H9 (cell line): Measurements from ENCODE around the gene VDR. TPM values are rescaled to one million over a fixed set of nuclear protein-coding genes. Genes with fewer than 3 reads are reported as not detected.

ENCODE experiments used
- DNase-seq: peaks from one replicate; pipeline ENCODE4 v3.0.0-alpha.2; 2017
- H2AFZ ChIP-seq: one replicate; pipeline ENCODE4 v1.6.1; 2013; ENCODE audit warnings: mild to moderate bottlenecking, low read length, control low read depth, moderate library complexity
- H2AK5ac ChIP-seq: 2 replicates; pipeline ENCODE4 v1.6.1; 2013; ENCODE audit warnings: low read length, control low read depth, mixed read lengths; ENCODE audit not compliant: insufficient read length
- H2BK120ac ChIP-seq: one replicate; pipeline ENCODE4 v1.6.1; 2013; ENCODE audit warnings: low read depth, mild to moderate bottlenecking, low read length, control low read depth, inconsistent platforms; ENCODE audit not compliant: poor library complexity, severe bottlenecking
- H2BK12ac ChIP-seq: 2 replicates; pipeline ENCODE4 v1.6.1; 2013; ENCODE audit warnings: low read length, control low read depth, mixed read lengths, low read depth; ENCODE audit not compliant: insufficient read length
- H2BK15ac ChIP-seq: 2 replicates; pipeline ENCODE4 v1.6.1; 2013; ENCODE audit warnings: low read depth, low read length, control low read depth
- H2BK20ac ChIP-seq: one replicate; pipeline ENCODE4 v1.6.1; 2013; ENCODE audit warnings: low read depth, mild to moderate bottlenecking, low read length, control low read depth, inconsistent platforms; ENCODE audit not compliant: poor library complexity, severe bottlenecking
- H2BK5ac ChIP-seq: 2 replicates; pipeline ENCODE4 v1.6.1; 2013; ENCODE audit warnings: low read length, control low read depth, mixed read lengths; ENCODE audit not compliant: insufficient read length
- H3K14ac ChIP-seq: 2 replicates; pipeline ENCODE4 v1.6.1; 2013; ENCODE audit warnings: low read length, control low read depth; ENCODE audit not compliant: insufficient read depth
- H3K18ac ChIP-seq: 2 replicates; pipeline ENCODE4 v1.6.1; 2013; ENCODE audit warnings: low read depth, mild to moderate bottlenecking, mixed read lengths, low read length, control low read depth; ENCODE audit not compliant: insufficient read length
- H3K23ac ChIP-seq: 2 replicates; pipeline ENCODE4 v1.6.1; 2013; ENCODE audit warnings: low read length, control low read depth, mixed read lengths, low read depth; ENCODE audit not compliant: insufficient read length
- H3K23me2 ChIP-seq: 2 replicates; pipeline ENCODE4 v1.6.1; 2013; ENCODE audit warnings: low read depth, mild to moderate bottlenecking, mixed read lengths, low read length, control low read depth; ENCODE audit not compliant: insufficient read length, poor library complexity, severe bottlenecking
- H3K27ac ChIP-seq: 2 replicates; pipeline ENCODE4 v1.5.1; 2013; ENCODE audit warnings: low read length, control low read depth, mixed read lengths, low read depth; ENCODE audit not compliant: insufficient read length
- H3K27me3 ChIP-seq: 2 replicates; pipeline ENCODE4 v1.6.1; 2013; ENCODE audit warnings: low read length, control low read depth, inconsistent platforms; ENCODE audit not compliant: insufficient read depth
- H3K4ac ChIP-seq: 2 replicates; pipeline ENCODE4 v1.6.1; 2013; ENCODE audit warnings: low read depth, mild to moderate bottlenecking, control low read depth, inconsistent platforms, low read length, moderate library complexity
- H3K4me1 ChIP-seq: 2 replicates; pipeline ENCODE4 v1.6.1; 2013; ENCODE audit warnings: low read length, control low read depth, inconsistent platforms; ENCODE audit not compliant: insufficient read depth
- H3K4me2 ChIP-seq: 2 replicates; pipeline ENCODE4 v1.6.1; 2013; ENCODE audit warnings: low read length, control low read depth, mixed read lengths; ENCODE audit not compliant: insufficient read length, insufficient read depth
- H3K56ac ChIP-seq: 2 replicates; pipeline ENCODE4 v1.6.1; 2013; ENCODE audit warnings: low read depth, mild to moderate bottlenecking, mixed read lengths, low read length, control low read depth; ENCODE audit not compliant: insufficient read length
- H3K79me1 ChIP-seq: 2 replicates; pipeline ENCODE4 v1.6.1; 2013; ENCODE audit warnings: low read depth, mild to moderate bottlenecking, moderate library complexity, low read length, control low read depth, inconsistent platforms; ENCODE audit not compliant: insufficient read depth, poor library complexity, severe bottlenecking
- H3K79me2 ChIP-seq: 2 replicates; pipeline ENCODE4 v1.6.1; 2013; ENCODE audit warnings: low read length, control low read depth, inconsistent platforms; ENCODE audit not compliant: insufficient read depth
- H3K9ac ChIP-seq: 2 replicates; pipeline ENCODE4 v1.6.1; 2013; ENCODE audit warnings: low read length, control low read depth, mixed read lengths; ENCODE audit not compliant: insufficient read length; ENCODE audit errors: extremely low read depth
- H3K9me3 ChIP-seq: one replicate; pipeline ENCODE4 v1.6.1; 2013; ENCODE audit warnings: low read depth, low read length, inconsistent platforms; ENCODE audit not compliant: control insufficient read depth
- H3T11ph ChIP-seq: one replicate; pipeline ENCODE4 v1.6.1; 2013; ENCODE audit warnings: mild to moderate bottlenecking, low read length, control low read depth, inconsistent platforms
- H4K20me1 ChIP-seq: one replicate; pipeline ENCODE4 v1.6.1; 2013; ENCODE audit not compliant: control insufficient read depth, insufficient read length, insufficient read depth
- H4K5ac ChIP-seq: 2 replicates; pipeline ENCODE4 v1.6.1; 2013; ENCODE audit warnings: low read depth, mild to moderate bottlenecking, mixed read lengths, low read length, control low read depth; ENCODE audit not compliant: insufficient read length
- H4K8ac ChIP-seq: replicated peaks from 2 replicates; pipeline ENCODE4 v1.6.1; 2013; ENCODE audit warnings: low read length, control low read depth, mixed read lengths, low read depth; ENCODE audit not compliant: insufficient read length
- H4K91ac ChIP-seq: 2 replicates; pipeline ENCODE4 v1.6.1; 2013; ENCODE audit warnings: low read depth, mild to moderate bottlenecking, moderate library complexity, mixed read lengths, low read length, control low read depth; ENCODE audit not compliant: insufficient read length
- H3K27ac Mint-ChIP-seq, 3 experiments: 2 replicates in 2 of 3; 3 replicates in 1 of 3; pipeline ENCODE4 v1.8.0; 2020 to 2021; ENCODE audit warnings: mixed read lengths in 3 of 3, mild to moderate bottlenecking in 1 of 3, moderate library complexity in 1 of 3
- H3K27me3 Mint-ChIP-seq: 2 replicates; pipeline ENCODE4 v1.8.0; 2021; ENCODE audit warnings: low read depth, mild to moderate bottlenecking, moderate library complexity, mixed read lengths
- H3K36me3 Mint-ChIP-seq, 3 experiments: 2 replicates in 2 of 3; 3 replicates in 1 of 3; pipeline ENCODE4 v1.8.0; 2020 to 2021; ENCODE audit warnings: low read depth in 3 of 3, mixed read lengths in 3 of 3; ENCODE audit not compliant: insufficient read depth in 1 of 3
- H3K4me1 Mint-ChIP-seq, 2 experiments: 2 replicates each; pipeline ENCODE4 v1.8.0; 2020; ENCODE audit warnings: mixed read lengths in 2 of 2
- H3K4me3 Mint-ChIP-seq, 2 experiments: 2 replicates in 1 of 2; 3 replicates in 1 of 2; pipeline ENCODE4 v1.8.0; 2020 to 2021; ENCODE audit warnings: mild to moderate bottlenecking in 2 of 2, mixed read lengths in 2 of 2, moderate library complexity in 1 of 2
- H3K9me3 Mint-ChIP-seq, 2 experiments: 2 replicates in 1 of 2; 3 replicates in 1 of 2; pipeline ENCODE4 v1.8.0; 2020; ENCODE audit warnings: mild to moderate bottlenecking in 2 of 2, mixed read lengths in 2 of 2, moderate library complexity in 1 of 2
- WGBS: extraction: QIAGEN DNeasy Blood & Tissue Kit; methylation state at CpG from one replicate; pipeline ENCODE4 v1.1.7; 2013; ENCODE audit warnings: missing lambda C conversion rate, low lambda C conversion rate, mixed read lengths; ENCODE audit not compliant: insufficient read length; ENCODE audit errors: extremely low coverage; 5-methylcytosine and 5-hydroxymethylcytosine counted together
- total RNA-seq: library from RNA; stranded (reverse); gene quantifications from 2 replicates; pipeline ENCODE4 v1.2.1, GENCODE V29; 2021
- TF ChIP-seq, protein P1 (sequence below): fragments of 200-600 bp; sonication (generic); conservative IDR thresholded peaks from 3 replicates; pipeline ENCODE4 v1.8.0; 2021; ENCODE audit warnings: antibody characterized with exemption, mild to moderate bottlenecking

Gene VDR
- total RNA-seq, 1 experiment from 2014 or later: 0.61 TPM

DNA sequence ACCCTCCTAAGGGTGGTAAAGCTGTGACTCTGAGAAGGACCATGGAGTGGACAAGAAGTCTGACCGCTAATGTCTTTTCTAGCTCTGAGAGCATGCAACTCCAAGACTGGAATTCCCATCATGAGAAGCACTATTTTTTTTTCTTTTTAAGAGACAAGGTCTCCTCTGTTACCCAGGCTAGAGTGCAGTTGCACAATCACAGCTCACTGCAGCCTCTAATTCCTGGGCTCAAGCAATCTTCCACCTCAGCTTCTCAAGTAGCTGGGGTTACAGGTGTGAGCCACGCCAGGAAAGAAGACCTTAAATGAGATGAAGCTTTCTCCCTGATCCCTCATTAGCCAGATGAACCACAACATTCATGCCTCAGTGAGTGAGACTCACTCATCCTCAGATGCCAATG lies 19.2 kb downstream of the VDR start:
- Histone ChIP-seq H2BK15ac (no peak overlapping the region), H4K8ac (no peak overlapping the region), H2BK12ac (no peak overlapping the region), H3K27me3 (no peaks in the 10 kb centered on the region; the same call in 1 of the 2 replicates), H2BK20ac (no peak overlapping the region), H3K27ac (no peak overlapping the region), H3K79me1 (no peaks in the 10 kb centered on the region), H3K4me2 (no peak overlapping the region), H3K9me3 (no peaks in the 10 kb centered on the region), H3K14ac (no peak overlapping the region), H4K20me1 (no peaks in the 10 kb centered on the region), H3K9ac (no peak overlapping the region), H4K91ac (no peak overlapping the region), H3T11ph (no peak overlapping the region), H3K23me2 (peaks cover 3% of the 10 kb centered on the region), H2BK5ac (no peak overlapping the region), H3K56ac (no peak overlapping the region), H2BK120ac (no peak overlapping the region), H2AFZ (no peak overlapping the region), H3K4ac (no peak overlapping the region), H3K23ac (no peak overlapping the region), H3K79me2 (no peaks in the 10 kb centered on the region), H2AK5ac (no peak overlapping the region), H4K5ac (no peak overlapping the region), H3K4me1 (peaks cover 4% of the 10 kb centered on the region; the same call in 1 of the 2 replicates), H3K18ac (no peak overlapping the region)
- no peak overlapping the region for H3K4me3 Mint-ChIP-seq
- DNase-seq: no peak
- no peaks in the 10 kb centered on the region for H3K36me3 Mint-ChIP-seq
- no peak overlapping the region for H3K27ac Mint-ChIP-seq
- peaks cover 17% of the 10 kb centered on the region for H3K27me3 Mint-ChIP-seq
- peaks cover 5 to 16% of the 10 kb centered on the region in 2 experiments; a peak in 3 of 4 replicates for H3K4me1 Mint-ChIP-seq
- no peaks in the 10 kb centered on the region for H3K9me3 Mint-ChIP-seq
- TF ChIP-seq, protein P1, sequence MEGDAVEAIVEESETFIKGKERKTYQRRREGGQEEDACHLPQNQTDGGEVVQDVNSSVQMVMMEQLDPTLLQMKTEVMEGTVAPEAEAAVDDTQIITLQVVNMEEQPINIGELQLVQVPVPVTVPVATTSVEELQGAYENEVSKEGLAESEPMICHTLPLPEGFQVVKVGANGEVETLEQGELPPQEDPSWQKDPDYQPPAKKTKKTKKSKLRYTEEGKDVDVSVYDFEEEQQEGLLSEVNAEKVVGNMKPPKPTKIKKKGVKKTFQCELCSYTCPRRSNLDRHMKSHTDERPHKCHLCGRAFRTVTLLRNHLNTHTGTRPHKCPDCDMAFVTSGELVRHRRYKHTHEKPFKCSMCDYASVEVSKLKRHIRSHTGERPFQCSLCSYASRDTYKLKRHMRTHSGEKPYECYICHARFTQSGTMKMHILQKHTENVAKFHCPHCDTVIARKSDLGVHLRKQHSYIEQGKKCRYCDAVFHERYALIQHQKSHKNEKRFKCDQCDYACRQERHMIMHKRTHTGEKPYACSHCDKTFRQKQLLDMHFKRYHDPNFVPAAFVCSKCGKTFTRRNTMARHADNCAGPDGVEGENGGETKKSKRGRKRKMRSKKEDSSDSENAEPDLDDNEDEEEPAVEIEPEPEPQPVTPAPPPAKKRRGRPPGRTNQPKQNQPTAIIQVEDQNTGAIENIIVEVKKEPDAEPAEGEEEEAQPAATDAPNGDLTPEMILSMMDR: no peak
- WGBS: no CpG with 5 or more reads among the region's 2 CpGs
